KMS-11 (cell line): ENCODE results near the gene KMT2E.

Source experiments
- H2AFZ ChIP-seq: fragments of 200-600 bp; sonication (generic); 2 replicates; pipeline ENCODE4 v1.6.1; 2016; ENCODE audit warnings: antibody characterized with exemption, mixed run types, low read depth
- H3K27ac ChIP-seq: fragments of 200-600 bp; sonication (generic); 2 replicates; pipeline ENCODE4 v1.6.1; 2016; ENCODE audit warnings: mild to moderate bottlenecking, mixed run types
- H3K27me3 ChIP-seq: fragments of 200-600 bp; sonication (generic); 2 replicates; pipeline ENCODE4 v1.6.1; 2017; ENCODE audit warnings: mild to moderate bottlenecking, low read depth, mixed run types, moderate library complexity; ENCODE audit not compliant: insufficient read depth
- H3K36me3 ChIP-seq: fragments of 200-600 bp; sonication (generic); 2 replicates; pipeline ENCODE4 v1.6.1; 2017; ENCODE audit warnings: mild to moderate bottlenecking, mixed run types; ENCODE audit not compliant: insufficient read depth
- H3K4me1 ChIP-seq: fragments of 200-600 bp; sonication (generic); 2 replicates; pipeline ENCODE4 v1.6.1; 2016; ENCODE audit warnings: mild to moderate bottlenecking, low read depth, mixed run types; ENCODE audit not compliant: poor library complexity, severe bottlenecking
- H3K4me2 ChIP-seq: fragments of 200-600 bp; sonication (generic); 2 replicates; pipeline ENCODE4 v1.7.0; 2016; ENCODE audit warnings: mild to moderate bottlenecking, mixed run types
- H3K4me3 ChIP-seq: fragments of 200-600 bp; sonication (generic); IDR thresholded peaks from 2 replicates; pipeline ENCODE4 v1.6.1; 2017; ENCODE audit warnings: low read depth, low read length, mixed read lengths; ENCODE audit not compliant: insufficient read depth
- H3K79me2 ChIP-seq: fragments of 200-600 bp; sonication (generic); 2 replicates; pipeline ENCODE4 v1.6.1; 2016; ENCODE audit warnings: low read depth, mixed run types; ENCODE audit not compliant: insufficient read depth
- H3K9ac ChIP-seq: fragments of 200-600 bp; sonication (generic); 2 replicates; pipeline ENCODE4 v1.6.1; 2016; ENCODE audit warnings: mild to moderate bottlenecking, mixed run types
- H4K20me1 ChIP-seq: fragments of 200-600 bp; sonication (generic); 2 replicates; pipeline ENCODE4 v1.6.1; 2016; ENCODE audit warnings: mild to moderate bottlenecking, mixed run types; ENCODE audit not compliant: insufficient read depth
- TF ChIP-seq, protein P1 (sequence below): fragments of 200-600 bp; sonication (generic); conservative IDR thresholded peaks from 2 replicates; pipeline ENCODE4 v1.6.1; 2017; ENCODE audit warnings: low read depth, mild to moderate bottlenecking, antibody characterized with exemption, low read length, moderate library complexity, mixed read lengths

KMT2E gene

GRCh38 chr7:104992306-104992705 is 21.7 kb upstream of the KMT2E start:
- Histone ChIP-seq H3K27me3 (no peaks in the 10 kb centered on the region), H3K27ac (no peak overlapping the region), H3K9ac (no peak overlapping the region), H3K79me2 (peaks cover 56% of the 10 kb centered on the region), H3K4me1 (peaks cover 68% of the 10 kb centered on the region), H3K4me2 (no peak overlapping the region), H2AFZ (no peak overlapping the region), H3K4me3 (no peak overlapping the region), H3K36me3 (no peaks in the 10 kb centered on the region; the same call in 1 of the 2 replicates), H4K20me1 (peaks cover 25% of the 10 kb centered on the region; the same call in 1 of the 2 replicates)
- TF ChIP-seq, protein P1, sequence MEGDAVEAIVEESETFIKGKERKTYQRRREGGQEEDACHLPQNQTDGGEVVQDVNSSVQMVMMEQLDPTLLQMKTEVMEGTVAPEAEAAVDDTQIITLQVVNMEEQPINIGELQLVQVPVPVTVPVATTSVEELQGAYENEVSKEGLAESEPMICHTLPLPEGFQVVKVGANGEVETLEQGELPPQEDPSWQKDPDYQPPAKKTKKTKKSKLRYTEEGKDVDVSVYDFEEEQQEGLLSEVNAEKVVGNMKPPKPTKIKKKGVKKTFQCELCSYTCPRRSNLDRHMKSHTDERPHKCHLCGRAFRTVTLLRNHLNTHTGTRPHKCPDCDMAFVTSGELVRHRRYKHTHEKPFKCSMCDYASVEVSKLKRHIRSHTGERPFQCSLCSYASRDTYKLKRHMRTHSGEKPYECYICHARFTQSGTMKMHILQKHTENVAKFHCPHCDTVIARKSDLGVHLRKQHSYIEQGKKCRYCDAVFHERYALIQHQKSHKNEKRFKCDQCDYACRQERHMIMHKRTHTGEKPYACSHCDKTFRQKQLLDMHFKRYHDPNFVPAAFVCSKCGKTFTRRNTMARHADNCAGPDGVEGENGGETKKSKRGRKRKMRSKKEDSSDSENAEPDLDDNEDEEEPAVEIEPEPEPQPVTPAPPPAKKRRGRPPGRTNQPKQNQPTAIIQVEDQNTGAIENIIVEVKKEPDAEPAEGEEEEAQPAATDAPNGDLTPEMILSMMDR = no peak

GRCh38 chr7:104993217-104993862 is 20.7 kb upstream of the KMT2E start:
- Histone ChIP-seq H3K36me3 (no peaks in the 10 kb centered on the region; the same call in 1 of the 2 replicates), H2AFZ (no peak overlapping the region), H4K20me1 (peaks cover 29% of the 10 kb centered on the region; the same call in 1 of the 2 replicates), H3K9ac (no peak overlapping the region), H3K27ac (no peak overlapping the region), H3K79me2 (peaks cover 66% of the 10 kb centered on the region), H3K27me3 (no peaks in the 10 kb centered on the region), H3K4me3 (no peak overlapping the region), H3K4me2 (no peak overlapping the region), H3K4me1 (peaks cover 66% of the 10 kb centered on the region)
- TF ChIP-seq, protein P1 = no peak

GRCh38 chr7:104998040-104998752 is 15.8 kb upstream of the KMT2E start:
- Histone ChIP-seq H3K79me2 (peaks cover 100% of the 10 kb centered on the region), H3K4me2 (no peak overlapping the region), H3K4me1 (peaks cover 70% of the 10 kb centered on the region), H2AFZ (no peak overlapping the region), H3K4me3 (no peak overlapping the region), H3K27ac (no peak overlapping the region), H3K27me3 (no peaks in the 10 kb centered on the region), H3K9ac (no peak overlapping the region), H4K20me1 (peaks cover 50% of the 10 kb centered on the region), H3K36me3 (no peaks in the 10 kb centered on the region; the same call in 1 of the 2 replicates)
- TF ChIP-seq, protein P1 = no peak

- H3K4me2 ChIP-seq = no peak overlapping the region
- H3K79me2 ChIP-seq = peaks cover 100% of the 10 kb centered on the region
These were observed 13.8 kb upstream of the KMT2E start for GRCh38 chr7:105000200-105000599.

More at GRCh38 chr7:105000200-105000599, 13.8 kb upstream of the KMT2E start:
- TF ChIP-seq, protein P1 = no peak
- Histone ChIP-seq H3K36me3 (no peaks in the 10 kb centered on the region), H3K9ac (no peak overlapping the region), H2AFZ (no peak overlapping the region), H3K4me1 (peaks cover 71% of the 10 kb centered on the region), H4K20me1 (peaks cover 39% of the 10 kb centered on the region), H3K4me3 (no peak overlapping the region), H3K27ac (no peak overlapping the region), H3K27me3 (no peaks in the 10 kb centered on the region)
